Gastroesophageal sphincter (tissue), 4 donors: ENCODE results near the gene DEDD2. TPM values are rescaled to one million over a fixed set of nuclear protein-coding genes. Genes with fewer than 3 reads are reported as not detected.

ENCODE experiments used
- ATAC-seq: fragments of 150-250 bp; one replicate; pipeline ENCODE4 v1.9.1; 2016; ENCODE audit warnings: mild to moderate bottlenecking, moderate library complexity
- H3K27ac ChIP-seq, 4 donors: fragments of 200-600 bp; sonication (generic) in 3 of 4; 1 replicate in 3 of 4; 2 replicates in 1 of 4; pipeline ENCODE4 v1.5.1; 2016 to 2019
- H3K27me3 ChIP-seq: fragments of 200-600 bp; sonication (generic); one replicate; pipeline ENCODE4 v1.5.1; 2019
- H3K36me3 ChIP-seq, 2 donors: fragments of 200-600 bp; sonication (generic); one replicate each; pipeline ENCODE4 v1.5.1; 2019; ENCODE audit warnings: control low read depth in 1 of 2
- H3K4me1 ChIP-seq, 3 donors: fragments of 200-600 bp; sonication (generic); 1 replicate in 2 of 3; 2 replicates in 1 of 3; pipeline ENCODE4 v1.5.1; 2016 to 2019; ENCODE audit warnings: control low read depth in 2 of 3
- H3K4me3 ChIP-seq, 2 donors: fragments of 200-600 bp; sonication (generic); one replicate each; pipeline ENCODE4 v1.5.1; 2019; ENCODE audit warnings: mild to moderate bottlenecking in 1 of 2, moderate library complexity in 1 of 2
- H3K9me3 ChIP-seq, 3 donors: fragments of 200-600 bp; sonication (generic); one replicate each; pipeline ENCODE4 v1.5.1; 2017 to 2019; ENCODE audit warnings: control low read depth in 2 of 3
- CTCF ChIP-seq, 4 experiments: fragments of 200-600 bp in 2 of 4; fragments of 450-650 bp in 2 of 4; sonication (generic) in 1 of 4; IDR thresholded peaks; one replicate each; pipeline ENCODE4 v1.5.1; 2017 to 2019; ENCODE audit warnings: antibody characterized with exemption in 4 of 4, mild to moderate bottlenecking in 2 of 4, moderate library complexity in 2 of 4
- EP300 ChIP-seq: sonication (generic); formaldehyde crosslinking; IDR thresholded peaks from one replicate; pipeline ENCODE4 v1.6.1; 2017; ENCODE audit warnings: antibody characterized with exemption, mild to moderate bottlenecking
- POLR2A ChIP-seq, 2 donors: fragments of 450-650 bp; IDR thresholded peaks; one replicate each; pipeline ENCODE4 v1.6.1; 2017; ENCODE audit warnings: antibody characterized with exemption in 2 of 2, mild to moderate bottlenecking in 2 of 2, moderate library complexity in 1 of 2
- POLR2AphosphoS5 ChIP-seq: sonication (generic); formaldehyde crosslinking; IDR thresholded peaks from one replicate; pipeline ENCODE4 v1.6.1; 2017; ENCODE audit warnings: antibody characterized with exemption
- WGBS, 2 donors: methylation state at CpG; one replicate each; pipeline ENCODE4 v1.1.5; 2018; ENCODE audit warnings: low coverage in 1 of 2; 5-methylcytosine and 5-hydroxymethylcytosine counted together
- total RNA-seq, 4 donors: library from RNA; depleted of rRNA; stranded (reverse); fragments of >200 nt; gene quantifications; one replicate each; pipeline ENCODE4 v1.1.0, GENCODE V29; 2016

DEDD2 gene
- total RNA-seq, 4 donors from 2014 or later: 31.1 to 39.3 (median 33.4) TPM

- 4 to 5% methylated on average over 7 of the region's 10 CpGs for WGBS, 2 donors
- Histone ChIP-seq H3K4me1 (peaks cover 5 to 85% (median 47%) of the 10 kb centered on the region in 3 donors), H3K27me3 (no peaks in the 10 kb centered on the region), H3K9me3 (no peaks in the 10 kb centered on the region), H3K27ac (peak overlapping the region in 3 of 4 donors; percentile 95 to 98 (median 98)), H3K36me3 (peaks cover 0 to 26% of the 10 kb centered on the region in 2 donors), H3K4me3 (no peak overlapping the region)
- TF ChIP-seq POLR2AphosphoS5 (peak; percentile 76), EP300 (no peak), CTCF (IDR thresholded peaks at IDR 0.05) (peak in 3 of 4 experiments; percentile 73 to 86 (median 76)), POLR2A (IDR thresholded peaks at IDR 0.05) (no peak)
- no peak for ATAC-seq
These were observed 28.9 kb upstream of the DEDD2 start for GRCh38 chr19:42246143-42246921.

GRCh38 chr19:42245231-42245630 is 27.8 kb upstream of the DEDD2 start:
- Histone ChIP-seq H3K36me3 (peaks cover 0 to 26% of the 10 kb centered on the region in 2 donors), H3K27ac (peak overlapping the region in 3 of 4 donors; percentile 95 to 98 (median 98)), H3K9me3 (no peaks in the 10 kb centered on the region), H3K27me3 (no peaks in the 10 kb centered on the region), H3K4me3 (no peak overlapping the region), H3K4me1 (peaks cover 5 to 85% (median 41%) of the 10 kb centered on the region in 3 donors)
- WGBS, 2 donors: 0 to 62% methylated on average over 1 to 4 of the region's 10 CpGs
- no peak for TF ChIP-seq POLR2A (IDR thresholded peaks at IDR 0.05)
- TF ChIP-seq EP300: no peak
- no peak for TF ChIP-seq POLR2AphosphoS5
- no peak for TF ChIP-seq CTCF (IDR thresholded peaks at IDR 0.05)
- ATAC-seq: no peak

- H3K4me1 ChIP-seq: peaks cover 5 to 85% (median 35%) of the 10 kb centered on the region in 3 donors
- WGBS, 2 donors: 1 to 2% methylated on average over 19 to 21 of the region's 45 CpGs
- no peaks in the 10 kb centered on the region for H3K27me3 ChIP-seq
- H3K4me3 ChIP-seq: peak overlapping the region; percentile 29 to 92
- TF ChIP-seq CTCF (IDR thresholded peaks at IDR 0.05) (peak in 3 of 4 experiments; percentile 67 to 81 (median 70)), EP300 (no peak), POLR2AphosphoS5 (peak; percentile 69), POLR2A (IDR thresholded peaks at IDR 0.05) (peak; percentile 10 to 43)
- peak overlapping the region; percentile 72 to 98 (median 96) for H3K27ac ChIP-seq
- ATAC-seq: peak; percentile 32
- H3K9me3 ChIP-seq: no peaks in the 10 kb centered on the region
- H3K36me3 ChIP-seq: peaks cover 0 to 28% of the 10 kb centered on the region in 2 donors
These were observed 27.1 kb upstream of the DEDD2 start for GRCh38 chr19:42244347-42245220.

- TF ChIP-seq EP300 (no peak), POLR2A (IDR thresholded peaks at IDR 0.05) (peak; percentile 59 to 94), POLR2AphosphoS5 (peak; percentile 91), CTCF (IDR thresholded peaks at IDR 0.05) (peak in 1 of 4 experiments; percentile 12)
- Histone ChIP-seq H3K27ac (peak within 1 kb of the TSS; percentile 72 to 98 (median 96)), H3K4me1 (peaks cover 5 to 76% (median 38%) of the 10 kb centered on the region in 3 donors), H3K27me3 (no peaks in the 10 kb centered on the region), H3K9me3 (no peaks in the 10 kb centered on the region), H3K4me3 (peak within 1 kb of the TSS; percentile 71 to 92), H3K36me3 (peaks cover 0 to 24% of the 10 kb centered on the region in 2 donors)
- ATAC-seq: peak; percentile 90
- WGBS, 2 donors: 0% methylated on average over 5 of the region's 76 CpGs
These were observed 25.3 kb upstream of the DEDD2 start, which contains the start of gene GSK3A for GRCh38 chr19:42242512-42243409. GSK3A (minus strand) TSS chr19:42242602; CDS start chr19:42242465, 137 bp downstream.
